Measurements from ENCODE around the gene SMG6.

DNA sequence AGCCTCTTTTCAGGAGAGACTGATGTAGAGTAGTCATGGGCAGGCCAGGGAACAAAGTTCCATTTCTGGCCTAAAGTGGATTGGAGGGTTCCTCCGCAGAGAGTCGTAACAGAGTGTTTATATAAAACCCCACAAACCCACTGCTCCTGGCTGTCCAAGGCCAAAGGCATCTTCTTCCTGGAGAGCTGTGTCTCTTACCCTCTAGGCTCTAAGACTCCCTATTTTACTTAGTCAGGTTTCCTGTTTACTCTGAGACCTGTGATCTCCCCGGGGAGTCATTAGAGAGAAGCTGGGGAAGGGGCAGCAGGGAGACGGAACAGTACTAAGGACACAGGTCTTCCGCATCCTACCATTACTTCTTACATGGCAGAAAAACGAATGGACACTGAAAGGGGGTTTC is 179.2 kb downstream of the SMG6 start:
- TF ChIP-seq, protein P1, sequence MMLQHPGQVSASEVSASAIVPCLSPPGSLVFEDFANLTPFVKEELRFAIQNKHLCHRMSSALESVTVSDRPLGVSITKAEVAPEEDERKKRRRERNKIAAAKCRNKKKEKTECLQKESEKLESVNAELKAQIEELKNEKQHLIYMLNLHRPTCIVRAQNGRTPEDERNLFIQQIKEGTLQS (CRISPR knock-in tag; IDR thresholded peaks at IDR 0.05), result no peak
- TF ChIP-seq ZNF550 (CRISPR knock-in tag; IDR thresholded peaks at IDR 0.05; ENCODE audit: borderline replicate concordance) (no peak), PRPF4 (IDR thresholded peaks at IDR 0.05; ENCODE audit: low read depth, low read length, poor library complexity, severe bottlenecking) (no peak), CTCF (CRISPR knock-in tag; IDR thresholded peaks at IDR 0.05) (no peak)
- TF ChIP-seq, protein P2, sequence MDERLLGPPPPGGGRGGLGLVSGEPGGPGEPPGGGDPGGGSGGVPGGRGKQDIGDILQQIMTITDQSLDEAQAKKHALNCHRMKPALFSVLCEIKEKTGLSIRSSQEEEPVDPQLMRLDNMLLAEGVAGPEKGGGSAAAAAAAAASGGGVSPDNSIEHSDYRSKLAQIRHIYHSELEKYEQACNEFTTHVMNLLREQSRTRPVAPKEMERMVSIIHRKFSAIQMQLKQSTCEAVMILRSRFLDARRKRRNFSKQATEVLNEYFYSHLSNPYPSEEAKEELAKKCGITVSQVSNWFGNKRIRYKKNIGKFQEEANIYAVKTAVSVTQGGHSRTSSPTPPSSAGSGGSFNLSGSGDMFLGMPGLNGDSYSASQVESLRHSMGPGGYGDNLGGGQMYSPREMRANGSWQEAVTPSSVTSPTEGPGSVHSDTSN (CRISPR knock-in tag; IDR thresholded peaks at IDR 0.05), result no peak

Measured in HepG2 (cell line).